ENCODE measurements around the gene DNAJC4. TPM values are rescaled to one million over a fixed set of nuclear protein-coding genes. Genes with fewer than 3 reads are reported as not detected.

Gene DNAJC4
- total RNA-seq, 4 donors from 2014 or later, result 52.6 to 214 (median 76.0) TPM

DNA sequence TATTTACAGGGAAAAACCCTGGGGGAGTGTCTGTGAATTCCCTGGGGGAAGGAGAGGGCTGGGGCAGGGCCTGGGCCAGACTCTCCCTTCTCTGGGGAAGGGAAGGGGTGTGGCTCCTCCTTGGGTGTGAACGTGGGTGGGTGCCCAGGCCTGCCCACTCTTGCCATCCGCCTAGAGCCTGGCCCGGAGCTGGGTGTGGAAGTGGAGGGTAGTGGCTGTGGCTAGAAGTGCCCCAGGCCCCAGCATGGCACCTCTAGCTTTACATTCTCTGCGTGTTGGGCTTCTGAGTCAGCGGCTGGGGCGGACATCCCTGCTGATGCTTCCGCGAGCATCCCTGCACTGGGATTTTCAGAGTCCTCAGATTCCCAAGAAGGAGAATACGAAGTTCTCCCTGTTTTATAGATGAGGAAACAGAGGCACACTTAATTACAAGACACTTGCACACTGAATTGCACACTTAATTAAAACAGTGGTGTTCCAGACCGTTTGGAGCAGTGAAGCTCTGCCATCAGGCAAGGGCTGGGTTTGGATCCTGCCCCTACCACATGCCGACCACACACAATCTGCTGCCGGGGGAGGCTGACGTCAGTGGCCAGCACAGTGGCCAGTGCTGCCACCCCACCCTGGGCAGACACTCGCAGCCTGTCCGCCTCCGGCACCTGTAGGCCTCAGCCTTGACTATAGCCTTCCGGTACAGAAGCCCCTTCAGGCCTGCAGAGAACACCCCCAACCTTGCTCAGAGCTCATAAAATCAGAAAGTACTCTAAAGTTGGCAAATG lies 46.5 kb downstream of the DNAJC4 start:
- Histone ChIP-seq H3K9me3 (no peaks in the 10 kb centered on the region), H3K4me1 (peaks cover 0 to 45% (median 27%) of the 10 kb centered on the region in 4 donors), H3K27me3 (no peaks in the 10 kb centered on the region), H3K4me3 (no peak overlapping the region), H3K27ac (peak overlapping the region; percentile 30 to 95 (median 52)), H3K36me3 (peaks cover 0 to 15% (median 4%) of the 10 kb centered on the region in 4 donors)
- 73 to 100% methylated on average over 1 to 17 of the region's 17 CpGs for WGBS, 2 donors (ENCODE audit: low coverage in 1 of 2)
- intact Hi-C loops (cut with DNase I; ENCODE audit: low total_unique reads), result no loop called here
- peak; percentile 14 for TF ChIP-seq POLR2A (IDR thresholded peaks at IDR 0.05)
- TF ChIP-seq EP300 (IDR thresholded peaks at IDR 0.05; ENCODE audit: low read depth), result no peak
- in situ Hi-C loops (cut with MboI; ENCODE audit: low pct_ligation_motif_present in 1 of 4, low pct_unique_long_range_greater_than_20kb in 1 of 4, low sequenced_read_pairs in 3 of 4), result no loop called here
- DNase-seq, result peak; percentile 80

GRCh38 chr11:64278576-64279190 lies 48.3 kb downstream of the DNAJC4 start:
- in situ Hi-C loops (cut with MboI; ENCODE audit: low pct_ligation_motif_present in 1 of 4, low pct_unique_long_range_greater_than_20kb in 1 of 4, low sequenced_read_pairs in 3 of 4), result no loop called here
- no peak for TF ChIP-seq EP300 (IDR thresholded peaks at IDR 0.05; ENCODE audit: low read depth)
- TF ChIP-seq, protein P1, sequence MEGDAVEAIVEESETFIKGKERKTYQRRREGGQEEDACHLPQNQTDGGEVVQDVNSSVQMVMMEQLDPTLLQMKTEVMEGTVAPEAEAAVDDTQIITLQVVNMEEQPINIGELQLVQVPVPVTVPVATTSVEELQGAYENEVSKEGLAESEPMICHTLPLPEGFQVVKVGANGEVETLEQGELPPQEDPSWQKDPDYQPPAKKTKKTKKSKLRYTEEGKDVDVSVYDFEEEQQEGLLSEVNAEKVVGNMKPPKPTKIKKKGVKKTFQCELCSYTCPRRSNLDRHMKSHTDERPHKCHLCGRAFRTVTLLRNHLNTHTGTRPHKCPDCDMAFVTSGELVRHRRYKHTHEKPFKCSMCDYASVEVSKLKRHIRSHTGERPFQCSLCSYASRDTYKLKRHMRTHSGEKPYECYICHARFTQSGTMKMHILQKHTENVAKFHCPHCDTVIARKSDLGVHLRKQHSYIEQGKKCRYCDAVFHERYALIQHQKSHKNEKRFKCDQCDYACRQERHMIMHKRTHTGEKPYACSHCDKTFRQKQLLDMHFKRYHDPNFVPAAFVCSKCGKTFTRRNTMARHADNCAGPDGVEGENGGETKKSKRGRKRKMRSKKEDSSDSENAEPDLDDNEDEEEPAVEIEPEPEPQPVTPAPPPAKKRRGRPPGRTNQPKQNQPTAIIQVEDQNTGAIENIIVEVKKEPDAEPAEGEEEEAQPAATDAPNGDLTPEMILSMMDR (IDR thresholded peaks at IDR 0.05), result no peak

DNA sequence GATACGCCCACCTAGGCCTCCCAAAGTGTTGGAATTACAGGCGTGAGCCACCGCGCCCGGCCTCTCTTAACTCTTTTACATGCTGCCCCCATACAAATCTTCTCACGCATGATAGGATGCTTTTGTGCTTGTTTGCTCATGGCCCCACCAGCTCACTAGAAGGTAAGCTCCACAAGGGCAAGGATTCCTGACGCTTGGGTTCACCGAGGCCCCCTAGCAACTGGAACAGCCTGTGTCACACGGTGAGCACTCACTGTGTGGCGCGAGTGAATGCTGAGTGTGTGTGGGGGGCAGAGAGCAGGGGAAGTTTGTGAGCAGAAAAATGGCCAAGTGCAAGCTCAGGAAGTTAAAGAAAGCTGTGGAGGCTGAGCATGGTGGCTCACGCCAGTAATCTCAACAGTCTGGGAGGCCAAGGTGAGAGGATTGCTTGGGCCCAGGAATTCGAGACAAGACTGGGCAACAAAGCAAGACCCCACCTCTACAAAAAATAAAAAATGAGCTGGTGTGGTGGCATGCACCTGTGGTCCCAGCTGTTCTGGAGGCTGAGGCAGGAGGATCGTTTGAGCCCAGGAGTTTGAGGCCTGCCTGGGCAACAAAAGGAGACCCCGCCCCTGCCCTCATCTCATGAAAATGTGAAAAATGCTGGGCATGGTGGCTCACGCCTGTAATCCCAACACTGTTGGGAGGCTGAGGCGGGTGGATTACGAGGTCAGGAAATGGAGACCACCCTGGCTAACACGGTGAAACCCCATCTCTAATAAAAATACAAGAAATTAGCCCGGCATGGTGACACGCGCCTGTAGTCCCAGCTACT lies 51.8 kb downstream of the DNAJC4 start:
- Histone ChIP-seq H3K36me3 (peaks cover 0 to 15% (median 4%) of the 10 kb centered on the region in 4 donors), H3K27me3 (no peaks in the 10 kb centered on the region), H3K9me3 (no peaks in the 10 kb centered on the region), H3K4me3 (no peak overlapping the region), H3K4me1 (peaks cover 22 to 38% (median 27%) of the 10 kb centered on the region in 4 donors), H3K27ac (no peak overlapping the region)
- TF ChIP-seq, protein P1 (IDR thresholded peaks at IDR 0.05), result no peak
- TF ChIP-seq EP300 (IDR thresholded peaks at IDR 0.05; ENCODE audit: low read depth) (no peak), POLR2AphosphoS5 (IDR thresholded peaks at IDR 0.05) (no peak), POLR2A (IDR thresholded peaks at IDR 0.05) (no peak)
- in situ Hi-C loops (cut with MboI; ENCODE audit: low pct_ligation_motif_present in 1 of 4, low pct_unique_long_range_greater_than_20kb in 1 of 4, low sequenced_read_pairs in 3 of 4) (no loop called here), intact Hi-C loops (cut with DNase I; ENCODE audit: low total_unique reads) (no loop called here)
- DNase-seq, result no peak
- WGBS, 2 donors (ENCODE audit: low coverage in 1 of 2), result 89 to 92% methylated on average over 5 to 22 of the region's 22 CpGs

More at GRCh38 chr11:64278576-64279190, 48.3 kb downstream of the DNAJC4 start:
- intact Hi-C loops (cut with DNase I; ENCODE audit: low total_unique reads), result no loop called here
- H3K9me3 ChIP-seq, result no peaks in the 10 kb centered on the region
- H3K4me3 ChIP-seq, result no peak overlapping the region
- no peak overlapping the region for H3K27ac ChIP-seq
- WGBS, 2 donors (ENCODE audit: low coverage in 1 of 2), result 20 to 83% methylated on average over 1 to 8 of the region's 8 CpGs
- DNase-seq, result no peak
- H3K36me3 ChIP-seq, result peaks cover 0 to 15% (median 4%) of the 10 kb centered on the region in 4 donors
- H3K4me1 ChIP-seq, result peaks cover 13 to 45% (median 27%) of the 10 kb centered on the region in 4 donors
- H3K27me3 ChIP-seq, result no peaks in the 10 kb centered on the region

DNA sequence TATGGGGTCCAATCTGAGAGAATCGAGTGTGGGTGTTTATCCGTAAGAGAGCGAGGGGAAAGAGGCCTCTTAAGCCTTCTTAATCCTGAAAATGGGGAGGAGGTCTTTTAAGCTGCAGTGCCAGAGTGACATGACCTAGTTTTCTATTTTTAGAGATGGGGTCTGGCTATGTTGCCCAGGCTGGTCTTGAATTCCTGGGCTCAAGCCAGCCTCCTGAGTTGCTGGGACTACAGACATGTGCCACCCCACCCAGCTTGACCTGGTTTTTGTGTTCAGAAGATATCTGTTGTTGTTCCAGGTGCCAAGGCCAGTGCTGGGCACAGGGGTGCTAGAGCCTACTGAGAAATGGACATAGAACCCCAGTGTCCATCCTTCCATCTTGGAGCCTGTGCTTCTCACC lies 52.7 kb downstream of the DNAJC4 start:
- no peak for DNase-seq
- Histone ChIP-seq H3K4me1 (peaks cover 22 to 32% (median 26%) of the 10 kb centered on the region in 4 donors), H3K4me3 (peak overlapping the region in 1 of 4 donors; percentile 74), H3K9me3 (no peaks in the 10 kb centered on the region), H3K36me3 (peaks cover 0 to 11% (median 4%) of the 10 kb centered on the region in 4 donors), H3K27me3 (no peaks in the 10 kb centered on the region), H3K27ac (peak overlapping the region in 3 of 4 donors; percentile 96 to 99 (median 98))
- TF ChIP-seq POLR2AphosphoS5 (IDR thresholded peaks at IDR 0.05) (no peak), POLR2A (IDR thresholded peaks at IDR 0.05) (no peak), EP300 (IDR thresholded peaks at IDR 0.05; ENCODE audit: low read depth) (no peak)
- TF ChIP-seq, protein P1 (IDR thresholded peaks at IDR 0.05), result no peak
- in situ Hi-C loops (cut with MboI; ENCODE audit: low pct_ligation_motif_present in 1 of 4, low pct_unique_long_range_greater_than_20kb in 1 of 4, low sequenced_read_pairs in 3 of 4) (no loop called here), intact Hi-C loops (cut with DNase I; ENCODE audit: low total_unique reads) (no loop called here)
- WGBS, 2 donors (ENCODE audit: low coverage in 1 of 2), result 88% methylated on average over 3 of the region's 3 CpGs; no CpG with 5 or more reads in 1 of the 2 donors

Other genes starting within 250 kb of the DNAJC4 start
- 100 to 1,000 TPM in 1 of 4 donors, 10 to 100 TPM in 3; 52.7 to 114 (median 79.4) TPM for gene OTUB1, start 244.1 kb upstream of the DNAJC4 start, total RNA-seq
- 1 to 10 TPM in 2 of 4 donors, under 1 TPM in 2; 0.32 to 1.4 (median 0.90) TPM for gene FLRT1, start 194.6 kb upstream of the DNAJC4 start, total RNA-seq
- gene MACROD1, start 64.4 kb upstream of the DNAJC4 start, total RNA-seq, result 10 to 100 TPM; 42.9 to 50.7 (median 50.1) TPM
- 100 to 1,000 TPM in 1 of 4 donors, 10 to 100 TPM in 3; 45.3 to 181 (median 65.9) TPM for gene STIP1, start 44.4 kb upstream of the DNAJC4 start, total RNA-seq
- 10 to 100 TPM; 14.6 to 63.3 (median 28.6) TPM for gene FERMT3, start 23.8 kb upstream of the DNAJC4 start, total RNA-seq
- gene TRPT1, start 4.4 kb upstream of the DNAJC4 start, total RNA-seq, result 100 to 1,000 TPM in 2 of 4 donors, 10 to 100 TPM in 2; 82.4 to 113 (median 99.1) TPM
- 100 to 1,000 TPM in 3 of 4 donors, 10 to 100 TPM in 1; 84.0 to 215 (median 127) TPM for gene NUDT22, start 4.3 kb upstream of the DNAJC4 start, total RNA-seq
- 10 to 100 TPM; 34.0 to 84.9 (median 36.8) TPM for gene VEGFB, start 4.0 kb downstream of the DNAJC4 start, total RNA-seq
- 100 to 1,000 TPM in 2 of 4 donors, 10 to 100 TPM in 2; 63.6 to 203 (median 102) TPM for gene FKBP2, start 10.5 kb downstream of the DNAJC4 start, total RNA-seq
- gene PPP1R14B, start 16.4 kb downstream of the DNAJC4 start, total RNA-seq, result 10 to 100 TPM; 62.8 to 80.4 (median 73.2) TPM
- 100 to 1,000 TPM in 2 of 4 donors, 10 to 100 TPM in 2; 64.5 to 115 (median 91.2) TPM for gene PLCB3, start 21.0 kb downstream of the DNAJC4 start, total RNA-seq
- gene BAD, start 54.1 kb downstream of the DNAJC4 start, total RNA-seq, result 100 to 1,000 TPM in 3 of 4 donors, 10 to 100 TPM in 1; 93.9 to 154 (median 139) TPM
- gene GPR137, start 55.3 kb downstream of the DNAJC4 start, total RNA-seq, result 10 to 100 TPM in 3 of 4 donors, 1 to 10 TPM in 1; 6.4 to 35.2 (median 27.4) TPM
- gene KCNK4, start 60.8 kb downstream of the DNAJC4 start, total RNA-seq, result under 1 TPM in 1 of 4 donors, not detected in 3; 0.27 TPM
- 10 to 100 TPM in 1 of 4 donors, not detected in 3; 20.9 TPM for gene CATSPERZ, start 69.8 kb downstream of the DNAJC4 start, total RNA-seq
- 100 to 1,000 TPM; 142 to 272 (median 221) TPM for gene ESRRA, start 75.0 kb downstream of the DNAJC4 start, total RNA-seq
- 10 to 100 TPM; 59.1 to 99.9 (median 82.7) TPM for gene TRMT112, start 87.0 kb downstream of the DNAJC4 start, total RNA-seq
- gene PRDX5, start 87.6 kb downstream of the DNAJC4 start, total RNA-seq, result 100 to 1,000 TPM; 152 to 381 (median 265) TPM
- gene CCDC88B, start 109.7 kb downstream of the DNAJC4 start, total RNA-seq, result 100 to 1,000 TPM in 1 of 4 donors, 10 to 100 TPM in 3; 24.8 to 203 (median 47.1) TPM
- 10 to 100 TPM; 14.5 to 86.0 (median 34.5) TPM for gene RPS6KA4, start 128.6 kb downstream of the DNAJC4 start, total RNA-seq

Data from transverse colon (tissue), 4 donors.